ENCODE results near the gene GJA1. TPM values are rescaled to one million over a fixed set of nuclear protein-coding genes. Genes with fewer than 3 reads are reported as not detected.

The GJA1 gene
- total and polyA plus RNA-seq, 4 donors: 0.32 to 2.8 (median 1.9) TPM

DNA sequence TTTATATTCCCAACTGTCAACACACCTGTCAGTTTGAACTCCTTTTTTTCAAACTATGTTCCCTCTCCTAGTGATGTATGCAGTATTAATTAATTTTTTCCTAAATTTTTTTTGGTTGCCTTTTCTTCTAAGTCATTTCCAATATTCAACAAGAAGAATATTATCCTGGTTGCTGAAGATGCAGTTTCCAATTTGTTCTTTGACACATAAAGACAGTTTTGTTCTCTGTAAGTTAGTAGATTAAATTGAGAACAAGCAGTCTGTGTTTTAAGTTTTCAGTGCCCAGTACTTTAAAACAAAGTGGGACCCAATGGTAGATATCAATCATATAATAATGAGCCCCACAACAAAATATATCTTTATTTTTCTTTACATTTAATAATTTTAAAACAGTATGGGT is 47.3 kb downstream of the GJA1 start:
- Histone ChIP-seq H3K4me1 (ENCODE audit: control insufficient read depth in 4 of 4, insufficient read depth in 4 of 4, low read length in 3 of 4) (no peaks in the 10 kb centered on the region), H3K9ac (ENCODE audit: low read depth in 1 of 2, low read length in 2 of 2) (no peak overlapping the region), H3K27me3 (ENCODE audit: control insufficient read depth in 4 of 4, insufficient read depth in 4 of 4, low read length in 3 of 4) (no peaks in the 10 kb centered on the region), H3K36me3 (ENCODE audit: control insufficient read depth in 4 of 4, insufficient read depth in 3 of 4, low read depth in 1 of 4, low read length in 3 of 4) (no peaks in the 10 kb centered on the region), H3K4me3 (ENCODE audit: low read depth in 1 of 3, low read length in 3 of 3) (no peak overlapping the region), H3K27ac (ENCODE audit: low read depth in 1 of 2, low read length in 2 of 2) (no peak overlapping the region), H3K9me3 (ENCODE audit: control insufficient read depth in 4 of 4, low read length in 3 of 4) (no peaks in the 10 kb centered on the region)
- no peak for DNase-seq (ENCODE audit: low spot score)
- TF ChIP-seq SP1 (IDR thresholded peaks at IDR 0.05): no peak
- no peak for TF ChIP-seq JUND (IDR thresholded peaks at IDR 0.05)
- TF ChIP-seq, protein P1, sequence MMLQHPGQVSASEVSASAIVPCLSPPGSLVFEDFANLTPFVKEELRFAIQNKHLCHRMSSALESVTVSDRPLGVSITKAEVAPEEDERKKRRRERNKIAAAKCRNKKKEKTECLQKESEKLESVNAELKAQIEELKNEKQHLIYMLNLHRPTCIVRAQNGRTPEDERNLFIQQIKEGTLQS (IDR thresholded peaks at IDR 0.05): no peak
- TF ChIP-seq GABPA (IDR thresholded peaks at IDR 0.05 in 1 of 2, conservative IDR thresholded peaks at IDR 0.05 in 1 of 2): no peak
- TF ChIP-seq, protein P2, sequence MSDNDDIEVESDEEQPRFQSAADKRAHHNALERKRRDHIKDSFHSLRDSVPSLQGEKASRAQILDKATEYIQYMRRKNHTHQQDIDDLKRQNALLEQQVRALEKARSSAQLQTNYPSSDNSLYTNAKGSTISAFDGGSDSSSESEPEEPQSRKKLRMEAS (IDR thresholded peaks at IDR 0.05): no peak
- no peak for TF ChIP-seq RAD21 (IDR thresholded peaks at IDR 0.05)
- TF ChIP-seq EGR1 (IDR thresholded peaks at IDR 0.05; ENCODE audit: low read depth in 2 of 2): no peak
- TF ChIP-seq HNF4G (IDR thresholded peaks at IDR 0.05): no peak
- TF ChIP-seq, protein P3, sequence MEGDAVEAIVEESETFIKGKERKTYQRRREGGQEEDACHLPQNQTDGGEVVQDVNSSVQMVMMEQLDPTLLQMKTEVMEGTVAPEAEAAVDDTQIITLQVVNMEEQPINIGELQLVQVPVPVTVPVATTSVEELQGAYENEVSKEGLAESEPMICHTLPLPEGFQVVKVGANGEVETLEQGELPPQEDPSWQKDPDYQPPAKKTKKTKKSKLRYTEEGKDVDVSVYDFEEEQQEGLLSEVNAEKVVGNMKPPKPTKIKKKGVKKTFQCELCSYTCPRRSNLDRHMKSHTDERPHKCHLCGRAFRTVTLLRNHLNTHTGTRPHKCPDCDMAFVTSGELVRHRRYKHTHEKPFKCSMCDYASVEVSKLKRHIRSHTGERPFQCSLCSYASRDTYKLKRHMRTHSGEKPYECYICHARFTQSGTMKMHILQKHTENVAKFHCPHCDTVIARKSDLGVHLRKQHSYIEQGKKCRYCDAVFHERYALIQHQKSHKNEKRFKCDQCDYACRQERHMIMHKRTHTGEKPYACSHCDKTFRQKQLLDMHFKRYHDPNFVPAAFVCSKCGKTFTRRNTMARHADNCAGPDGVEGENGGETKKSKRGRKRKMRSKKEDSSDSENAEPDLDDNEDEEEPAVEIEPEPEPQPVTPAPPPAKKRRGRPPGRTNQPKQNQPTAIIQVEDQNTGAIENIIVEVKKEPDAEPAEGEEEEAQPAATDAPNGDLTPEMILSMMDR (IDR thresholded peaks at IDR 0.05; ENCODE audit: low read depth, low read length, missing input control): no peak
- TF ChIP-seq RXRA (IDR thresholded peaks at IDR 0.05): no peak
- no peak for TF ChIP-seq YY1 (IDR thresholded peaks at IDR 0.05)
- TF ChIP-seq HNF4A (conservative IDR thresholded peaks at IDR 0.05): no peak
- no peak for TF ChIP-seq FOXA2 (IDR thresholded peaks at IDR 0.05)
- no peak for TF ChIP-seq ZBTB33 (IDR thresholded peaks at IDR 0.05)
- TF ChIP-seq, protein P4, sequence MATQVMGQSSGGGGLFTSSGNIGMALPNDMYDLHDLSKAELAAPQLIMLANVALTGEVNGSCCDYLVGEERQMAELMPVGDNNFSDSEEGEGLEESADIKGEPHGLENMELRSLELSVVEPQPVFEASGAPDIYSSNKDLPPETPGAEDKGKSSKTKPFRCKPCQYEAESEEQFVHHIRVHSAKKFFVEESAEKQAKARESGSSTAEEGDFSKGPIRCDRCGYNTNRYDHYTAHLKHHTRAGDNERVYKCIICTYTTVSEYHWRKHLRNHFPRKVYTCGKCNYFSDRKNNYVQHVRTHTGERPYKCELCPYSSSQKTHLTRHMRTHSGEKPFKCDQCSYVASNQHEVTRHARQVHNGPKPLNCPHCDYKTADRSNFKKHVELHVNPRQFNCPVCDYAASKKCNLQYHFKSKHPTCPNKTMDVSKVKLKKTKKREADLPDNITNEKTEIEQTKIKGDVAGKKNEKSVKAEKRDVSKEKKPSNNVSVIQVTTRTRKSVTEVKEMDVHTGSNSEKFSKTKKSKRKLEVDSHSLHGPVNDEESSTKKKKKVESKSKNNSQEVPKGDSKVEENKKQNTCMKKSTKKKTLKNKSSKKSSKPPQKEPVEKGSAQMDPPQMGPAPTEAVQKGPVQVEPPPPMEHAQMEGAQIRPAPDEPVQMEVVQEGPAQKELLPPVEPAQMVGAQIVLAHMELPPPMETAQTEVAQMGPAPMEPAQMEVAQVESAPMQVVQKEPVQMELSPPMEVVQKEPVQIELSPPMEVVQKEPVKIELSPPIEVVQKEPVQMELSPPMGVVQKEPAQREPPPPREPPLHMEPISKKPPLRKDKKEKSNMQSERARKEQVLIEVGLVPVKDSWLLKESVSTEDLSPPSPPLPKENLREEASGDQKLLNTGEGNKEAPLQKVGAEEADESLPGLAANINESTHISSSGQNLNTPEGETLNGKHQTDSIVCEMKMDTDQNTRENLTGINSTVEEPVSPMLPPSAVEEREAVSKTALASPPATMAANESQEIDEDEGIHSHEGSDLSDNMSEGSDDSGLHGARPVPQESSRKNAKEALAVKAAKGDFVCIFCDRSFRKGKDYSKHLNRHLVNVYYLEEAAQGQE (IDR thresholded peaks at IDR 0.05): no peak
- TF ChIP-seq TAF1 (conservative IDR thresholded peaks at IDR 0.05): no peak

DNA sequence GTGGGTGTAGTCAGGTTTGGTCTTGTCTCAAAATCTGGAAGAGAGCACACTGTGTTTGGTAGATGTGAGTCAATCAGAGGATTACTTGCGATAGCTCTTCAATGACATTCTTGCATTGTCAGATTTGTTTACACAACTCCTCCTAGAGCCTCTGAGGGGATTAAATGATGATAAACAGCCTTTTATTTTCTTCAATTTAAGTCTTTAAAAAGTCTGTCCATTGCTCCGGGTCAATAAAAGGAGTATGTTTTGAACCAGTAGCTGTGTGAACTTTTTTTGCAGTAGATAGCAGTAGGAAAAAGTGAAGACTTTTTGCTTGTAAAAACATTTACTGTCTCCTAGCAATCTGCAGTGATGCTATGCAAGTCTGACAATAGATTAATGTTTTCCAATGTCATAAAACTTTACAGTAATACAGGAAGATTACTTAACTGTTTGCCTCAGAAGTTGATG is 49.9 kb downstream of the GJA1 start:
- H3K4me1 ChIP-seq (ENCODE audit: control insufficient read depth in 4 of 4, insufficient read depth in 4 of 4, low read length in 3 of 4): no peaks in the 10 kb centered on the region
- WGBS: 10% methylated on average over 2 of the region's 2 CpGs
- H3K36me3 ChIP-seq (ENCODE audit: control insufficient read depth in 4 of 4, insufficient read depth in 3 of 4, low read depth in 1 of 4, low read length in 3 of 4): no peaks in the 10 kb centered on the region
- no peaks in the 10 kb centered on the region for H3K9me3 ChIP-seq (ENCODE audit: control insufficient read depth in 4 of 4, low read length in 3 of 4)
- no peak overlapping the region for H3K9ac ChIP-seq (ENCODE audit: low read depth in 1 of 2, low read length in 2 of 2)
- no peak overlapping the region for H3K4me3 ChIP-seq (ENCODE audit: low read depth in 1 of 3, low read length in 3 of 3)
- no peak overlapping the region for H3K27ac ChIP-seq (ENCODE audit: low read depth in 1 of 2, low read length in 2 of 2)
- H3K27me3 ChIP-seq (ENCODE audit: control insufficient read depth in 4 of 4, insufficient read depth in 4 of 4, low read length in 3 of 4): no peaks in the 10 kb centered on the region
- DNase-seq (ENCODE audit: low spot score): no peak
- TF ChIP-seq, protein P1 (IDR thresholded peaks at IDR 0.05): no peak
- no peak for TF ChIP-seq GABPA (IDR thresholded peaks at IDR 0.05 in 1 of 2, conservative IDR thresholded peaks at IDR 0.05 in 1 of 2)
- no peak for TF ChIP-seq SP1 (IDR thresholded peaks at IDR 0.05)
- TF ChIP-seq, protein P4 (IDR thresholded peaks at IDR 0.05): no peak
- TF ChIP-seq FOXA1 (IDR thresholded peaks at IDR 0.05): no peak
- TF ChIP-seq HNF4A (conservative IDR thresholded peaks at IDR 0.05): no peak
- TF ChIP-seq JUND (IDR thresholded peaks at IDR 0.05): no peak
- TF ChIP-seq NR2F2 (IDR thresholded peaks at IDR 0.05): no peak
- no peak for TF ChIP-seq TAF1 (conservative IDR thresholded peaks at IDR 0.05)
- TF ChIP-seq EGR1 (IDR thresholded peaks at IDR 0.05; ENCODE audit: low read depth in 2 of 2): no peak
- TF ChIP-seq RAD21 (IDR thresholded peaks at IDR 0.05): no peak
